Retinal pigment epithelial cell (primary cell): ENCODE results near the gene TSPAN3.

ENCODE experiments used
- DNase-seq: peaks from one replicate; pipeline ENCODE4 v3.0.0-alpha.2; 2010; ENCODE audit warnings: low read depth
- H3K4me3 ChIP-seq: 2 replicates; pipeline ENCODE4 v1.5.1; 2011; ENCODE audit warnings: mild to moderate bottlenecking, low read length, control low read depth, moderate library complexity
- CTCF ChIP-seq: conservative IDR thresholded peaks from 2 replicates; pipeline ENCODE4 v1.5.1; 2011; ENCODE audit warnings: low read depth, low read length, control low read depth, inconsistent platforms

The TSPAN3 gene

GRCh38 chr15:77066971-77067690, 3.8 kb downstream of the TSPAN3 start:
- no peak for TF ChIP-seq CTCF
- DNase-seq: no peak
- H3K4me3 ChIP-seq: no peak overlapping the region

DNA sequence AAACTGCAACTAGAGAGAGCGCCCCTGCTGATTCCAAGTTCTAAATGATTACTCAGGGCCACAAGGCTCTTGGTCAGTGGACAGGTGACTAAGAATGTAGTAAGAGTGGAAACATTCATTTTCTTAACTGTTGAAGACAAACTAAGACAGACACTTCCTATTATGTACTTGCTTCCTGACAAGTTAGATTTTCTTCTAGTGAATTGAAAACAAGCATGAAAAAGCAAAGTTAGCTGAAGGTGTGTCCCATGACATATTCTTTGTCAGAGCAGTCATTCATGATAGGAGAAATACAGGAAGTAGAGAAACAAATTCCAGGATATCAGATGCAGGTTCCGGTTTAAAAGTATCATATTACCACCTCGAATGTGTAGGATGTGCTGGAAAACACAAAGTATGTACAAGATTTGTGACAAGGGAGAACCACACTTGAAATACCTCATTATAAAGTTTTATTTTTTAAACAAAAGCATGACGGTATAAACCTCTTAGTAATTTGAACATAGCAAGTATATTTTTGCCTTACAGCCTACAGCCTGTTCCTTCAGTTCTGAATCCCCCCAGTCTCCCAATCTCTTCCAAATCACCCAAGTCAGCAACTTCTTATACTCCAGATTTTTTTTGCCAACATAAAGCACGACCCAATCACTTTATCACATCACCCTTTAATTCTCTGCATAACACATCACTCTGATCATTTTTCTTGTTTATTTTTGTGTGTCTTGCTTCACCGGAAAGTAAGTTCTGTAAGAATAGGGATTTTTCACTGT, 6.2 kb downstream of the TSPAN3 start:
- no peak for DNase-seq
- peak; percentile 19 for TF ChIP-seq CTCF
- H3K4me3 ChIP-seq: no peak overlapping the region

GRCh38 chr15:77064063-77064462, 6.8 kb downstream of the TSPAN3 start:
- TF ChIP-seq CTCF: no peak
- DNase-seq: no peak
- H3K4me3 ChIP-seq: no peak overlapping the region

DNA sequence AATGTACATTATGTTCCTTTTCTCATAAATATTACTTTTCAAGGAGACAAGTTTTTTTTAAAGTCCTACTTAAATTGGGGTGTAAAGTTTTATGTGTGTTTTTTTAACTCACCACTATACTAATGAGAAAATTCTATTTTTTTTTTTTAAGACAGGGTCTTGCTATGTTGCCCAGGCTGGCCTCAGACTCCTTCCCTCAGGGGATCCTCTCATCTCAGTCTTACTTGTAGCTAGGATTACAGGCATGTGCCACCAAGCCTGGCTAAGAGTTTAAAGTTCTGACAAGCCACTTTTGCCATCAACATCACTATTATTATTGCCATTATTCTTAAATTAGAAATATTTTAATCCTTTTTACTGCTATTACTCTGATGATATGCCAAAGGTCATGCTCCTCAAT, 7.7 kb downstream of the TSPAN3 start:
- TF ChIP-seq CTCF: no peak
- H3K4me3 ChIP-seq: no peak overlapping the region
- DNase-seq: no peak

- DNase-seq: no peak
- H3K4me3 ChIP-seq: no peak overlapping the region
- no peak for TF ChIP-seq CTCF
Observed at GRCh38 chr15:77060546-77060945, 10.4 kb downstream of the TSPAN3 start.

- DNase-seq: no peak
- H3K4me3 ChIP-seq: no peak overlapping the region
- TF ChIP-seq CTCF: no peak
Observed at GRCh38 chr15:77059786-77060361, 11.0 kb downstream of the TSPAN3 start.
